HG03066 (cell line): ENCODE data around the gene ABCA12.

Experiments used
- ATAC-seq: cut with Tn5 transposase; IDR thresholded peaks from one replicate; pipeline ENCODE4 v1.9.1; 2021; ENCODE audit warnings: low read depth; ENCODE audit not compliant: unreplicated experiment

Gene ABCA12

GRCh38 chr2:214989187-214989586 is 149.2 kb downstream of the ABCA12 start:
- no peak for ATAC-seq

GRCh38 chr2:214987261-214987660 is 151.2 kb downstream of the ABCA12 start:
- no peak for ATAC-seq

- ATAC-seq: no peak
Measured at GRCh38 chr2:214985619-214986018, 152.8 kb downstream of the ABCA12 start.

GRCh38 chr2:214966420-214966819 is 172.0 kb downstream of the ABCA12 start:
- ATAC-seq: no peak

GRCh38 chr2:214960677-214961076 is 177.7 kb downstream of the ABCA12 start:
- no peak for ATAC-seq

- no peak for ATAC-seq
Measured at GRCh38 chr2:214946949-214947348, 191.5 kb downstream of the ABCA12 start.

GRCh38 chr2:214934006-214934405 is 204.4 kb downstream of the ABCA12 start:
- ATAC-seq: no peak

- no peak for ATAC-seq
Measured at GRCh38 chr2:214904634-214905033, 233.8 kb downstream of the ABCA12 start.

GRCh38 chr2:214904176-214904575 is 234.2 kb downstream of the ABCA12 start:
- no peak for ATAC-seq

- no peak for ATAC-seq
Measured at GRCh38 chr2:214902286-214902685, 236.1 kb downstream of the ABCA12 start.

- no peak for ATAC-seq
Measured at GRCh38 chr2:214899751-214900150, 238.7 kb downstream of the ABCA12 start.

GRCh38 chr2:214896274-214896673 is 242.2 kb downstream of the ABCA12 start:
- no peak for ATAC-seq

GRCh38 chr2:214895469-214895868 is 243.0 kb downstream of the ABCA12 start:
- no peak for ATAC-seq

- ATAC-seq: no peak
Measured at GRCh38 chr2:214889301-214889700, 249.1 kb downstream of the ABCA12 start.

GRCh38 chr2:214881647-214882202 is 256.7 kb downstream of the ABCA12 start:
- ATAC-seq: no peak
